Activated CD8-positive, alpha-beta memory T cell treated with anti-CD3 and anti-CD28 coated beads for 36 hours (primary cell): ENCODE results near the gene OLFML2B. TPM values are rescaled to one million over a fixed set of nuclear protein-coding genes. Genes with fewer than 3 reads are reported as not detected.

Source experiments
- CTCF ChIA-PET: fragments of 350-600 bp; sonication (Branson Sonifier 250); formaldehyde crosslinking; loops from one replicate; lab custom pipeline; 2021; ENCODE audit warnings: antibody characterized with exemption; lab: Charles Lee
- POLR2A ChIA-PET: fragments of 350-600 bp; sonication (Branson Sonifier 250); formaldehyde crosslinking; loops from one replicate; lab custom pipeline; 2021; ENCODE audit warnings: antibody characterized with exemption; lab: Charles Lee
- total RNA-seq, 2 experiments: library from RNA; stranded (reverse); gene quantifications; one replicate each; pipeline ENCODE4 v1.2.3, GENCODE V29; 2021

OLFML2B gene
- total RNA-seq, 2 experiments from 2014 or later: not detected

DNA sequence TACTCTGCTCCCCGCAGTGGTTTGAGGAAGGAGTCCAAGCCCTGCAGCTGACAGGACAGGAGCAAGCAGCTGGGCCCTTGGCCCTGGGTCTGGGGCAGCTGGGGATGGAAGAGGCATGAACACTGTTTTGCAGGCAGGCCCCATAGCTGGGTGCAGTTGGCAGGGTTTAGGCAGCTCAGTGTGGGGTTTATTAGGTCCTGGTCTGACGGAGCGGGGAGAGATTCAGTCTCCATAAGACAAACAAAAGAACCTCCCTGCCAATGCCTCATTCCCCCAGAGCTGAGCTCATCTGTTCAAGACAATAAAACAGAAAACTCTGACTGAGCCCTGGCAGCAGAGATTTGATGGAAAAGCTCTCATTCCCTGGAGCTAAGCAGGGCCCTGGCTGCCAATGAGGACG, 37.3 kb downstream of the OLFML2B start:
- CTCF ChIA-PET: no interaction called here
- POLR2A ChIA-PET: no interaction called here

DNA sequence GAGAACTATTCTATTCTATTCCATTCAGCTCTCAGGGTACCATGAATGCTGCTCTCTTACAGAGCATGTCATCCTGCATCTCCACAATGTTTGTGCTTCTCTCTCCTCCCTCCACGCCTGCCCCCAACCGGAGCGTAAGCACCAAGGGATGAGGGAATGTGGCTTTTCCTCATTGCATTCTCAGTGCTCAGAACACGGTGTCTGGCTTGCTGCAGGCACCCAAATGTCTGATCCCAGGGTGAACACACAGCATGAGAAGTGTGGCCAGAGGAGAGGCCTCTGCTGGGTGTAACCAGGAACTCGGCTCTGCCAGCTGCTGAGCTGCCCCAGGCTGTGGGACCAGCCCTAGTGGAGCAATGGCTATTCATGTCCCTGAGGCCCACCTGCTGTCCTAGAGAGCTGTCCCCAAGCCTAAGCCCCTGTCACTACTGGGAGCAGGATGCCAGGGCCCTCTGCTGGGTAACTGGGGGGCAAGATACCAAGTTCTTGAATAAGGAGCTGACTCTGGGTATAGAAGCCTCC, 38.3 kb downstream of the OLFML2B start:
- ChIA-PET POLR2A (no interaction called here), CTCF (no interaction called here)

DNA sequence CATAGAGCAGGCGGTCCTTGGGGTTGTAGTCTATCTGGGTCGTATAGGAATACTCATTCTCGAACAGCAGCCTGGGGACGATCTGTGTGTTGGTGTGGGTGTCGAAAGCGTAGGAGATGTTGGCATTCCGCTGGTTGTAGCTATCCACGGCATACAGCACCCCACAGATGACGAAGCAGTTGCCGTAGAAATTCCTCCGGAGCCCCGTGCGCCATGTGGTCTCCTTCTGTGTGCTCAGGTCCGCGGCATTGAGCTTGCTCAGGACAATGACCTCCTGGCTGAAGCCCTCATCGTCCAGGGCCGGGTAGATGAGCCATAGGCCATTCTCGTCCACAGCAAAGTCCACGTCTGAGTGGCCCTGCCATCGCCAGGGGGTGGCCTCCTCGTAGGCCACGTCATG, 39.9 kb downstream of the OLFML2B start:
- ChIA-PET POLR2A (no interaction called here), CTCF (no interaction called here)

DNA sequence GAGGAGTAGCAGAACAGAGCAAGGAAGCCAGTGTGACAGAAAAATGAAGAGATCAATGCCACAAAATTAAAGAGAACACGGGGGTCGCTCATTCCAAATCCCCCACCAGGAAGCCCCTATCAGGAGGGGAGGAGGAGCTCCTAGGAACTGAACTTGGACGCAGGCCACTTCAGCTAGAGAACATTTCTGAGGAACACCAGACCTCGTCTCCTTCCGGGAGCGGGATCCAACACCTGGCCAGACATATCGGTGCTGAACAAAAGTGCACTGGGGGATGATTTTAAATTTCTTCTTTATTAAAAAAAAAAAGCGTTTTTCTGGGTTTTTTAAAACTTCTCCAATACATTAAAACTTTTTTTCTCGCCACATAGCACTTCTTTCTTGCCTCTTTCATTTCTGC, 40.8 kb downstream of the OLFML2B start:
- CTCF ChIA-PET: no interaction called here
- POLR2A ChIA-PET: no interaction called here

DNA sequence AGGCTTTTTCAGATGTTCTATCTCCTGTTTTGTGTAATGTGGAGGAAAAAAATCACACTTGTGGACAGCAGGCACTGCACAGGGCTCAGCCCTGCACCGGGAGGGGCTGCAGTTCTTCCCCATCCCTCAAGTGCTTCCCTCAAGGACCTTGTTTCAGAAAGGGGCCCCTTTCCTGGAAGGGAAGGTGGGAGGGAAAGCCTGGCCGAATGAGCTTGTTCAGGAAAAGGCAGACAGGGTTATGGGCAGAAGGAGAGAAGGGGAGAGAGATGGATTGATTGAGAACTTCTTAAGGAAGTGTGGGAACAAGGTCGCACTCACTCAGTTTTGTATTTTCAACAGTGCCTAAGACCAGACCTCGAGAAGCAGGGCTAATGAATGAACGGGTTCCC, 41.2 kb downstream of the OLFML2B start:
- POLR2A ChIA-PET: no interaction called here
- CTCF ChIA-PET: no interaction called here

DNA sequence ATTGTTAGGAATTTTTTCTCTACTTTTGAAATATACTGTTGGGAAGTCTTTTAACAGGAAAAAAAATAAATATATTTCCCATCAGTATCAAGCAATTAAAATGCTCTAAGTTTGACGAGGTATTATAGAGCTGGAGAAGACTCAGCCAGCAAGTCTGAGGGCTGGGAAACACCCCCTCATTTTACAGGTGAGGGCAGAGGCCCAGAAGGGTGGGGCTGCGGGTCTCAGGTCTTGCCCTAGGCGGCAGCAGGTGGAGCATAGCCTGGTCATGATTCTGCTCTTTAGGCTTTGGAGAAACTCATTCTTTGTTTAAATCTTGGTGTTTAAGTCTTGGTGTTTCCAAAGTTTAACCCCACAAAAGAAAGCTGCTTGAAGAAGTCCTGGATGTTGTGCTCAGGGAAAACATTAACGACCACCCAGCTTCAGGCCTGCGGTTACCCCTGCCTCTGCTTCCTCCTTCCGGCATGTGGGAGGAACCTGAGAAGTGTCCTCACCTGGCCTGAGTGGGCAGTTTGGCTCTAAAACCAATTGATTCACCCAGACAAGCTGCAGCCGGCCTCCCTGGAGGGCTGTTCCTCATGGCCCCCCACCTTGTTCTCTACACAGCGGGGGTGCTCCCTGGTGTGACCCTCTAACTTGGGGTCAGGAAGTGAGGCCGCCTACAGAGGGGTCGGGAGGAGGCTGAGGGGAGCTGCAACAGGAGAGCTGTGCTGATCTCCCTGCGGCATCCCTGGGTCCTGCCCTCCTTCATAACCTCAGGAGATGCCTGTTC, 41.7 kb downstream of the OLFML2B start:
- CTCF ChIA-PET: no interaction called here
- POLR2A ChIA-PET: no interaction called here

DNA sequence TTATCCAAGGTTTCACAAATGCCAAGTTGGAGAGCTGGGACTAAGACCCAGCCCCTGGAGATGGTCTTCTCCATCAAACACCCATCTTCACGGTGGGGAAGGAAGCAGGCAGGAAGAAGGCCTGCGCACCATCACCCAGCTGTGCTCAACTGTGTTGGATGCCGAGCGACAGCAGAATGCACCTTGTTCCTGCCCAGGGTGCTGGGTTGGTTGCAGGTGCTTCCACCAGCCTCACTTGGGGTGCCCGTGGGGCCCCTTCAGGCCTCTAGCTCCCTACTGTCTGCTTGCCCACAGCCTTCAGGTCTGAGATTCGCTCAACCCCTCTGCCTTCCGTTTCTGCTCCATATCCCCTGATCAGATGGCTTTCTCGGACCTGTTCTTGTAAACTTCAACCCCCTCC, 42.5 kb downstream of the OLFML2B start:
- ChIA-PET CTCF (no interaction called here), POLR2A (no interaction called here)

DNA sequence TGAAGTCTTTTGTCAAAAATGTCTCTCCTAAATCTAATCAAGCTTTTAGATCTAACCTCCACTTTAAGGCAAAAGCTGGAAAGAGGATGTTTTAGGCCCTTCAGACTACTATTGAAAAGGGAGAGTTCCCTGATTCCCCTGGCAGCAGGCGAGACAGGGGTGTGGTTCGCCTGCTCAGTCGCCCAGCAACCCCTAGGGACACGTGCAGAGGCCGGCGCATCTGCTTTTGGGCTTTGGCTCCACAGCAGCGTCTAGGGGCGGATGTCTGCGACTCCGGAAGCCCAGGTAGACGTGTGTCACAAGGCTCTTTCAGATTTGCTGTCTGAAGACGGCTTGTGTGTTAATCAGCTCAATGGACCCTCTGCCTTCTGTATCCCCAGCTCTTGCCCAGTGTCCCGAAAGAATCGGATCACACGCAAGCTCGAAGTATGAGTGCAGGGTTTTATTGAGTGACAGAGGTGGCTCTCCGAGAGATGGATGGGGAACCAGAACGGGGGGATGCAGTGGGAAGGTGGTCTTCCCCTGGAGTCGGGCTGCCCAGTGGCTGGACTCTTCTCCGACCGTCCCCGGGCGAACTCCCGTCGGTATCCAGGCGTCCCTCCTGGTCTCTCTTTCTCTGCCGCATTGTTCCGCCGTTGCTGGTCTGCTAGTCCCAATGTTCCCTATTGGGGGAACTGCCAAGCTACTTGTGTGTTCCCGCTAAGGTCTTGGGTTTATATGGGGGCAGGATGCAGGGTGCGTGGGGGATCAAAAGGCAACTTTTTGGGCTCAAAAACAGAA, 45.5 kb downstream of the OLFML2B start:
- CTCF ChIA-PET: no interaction called here
- POLR2A ChIA-PET: no interaction called here

DNA sequence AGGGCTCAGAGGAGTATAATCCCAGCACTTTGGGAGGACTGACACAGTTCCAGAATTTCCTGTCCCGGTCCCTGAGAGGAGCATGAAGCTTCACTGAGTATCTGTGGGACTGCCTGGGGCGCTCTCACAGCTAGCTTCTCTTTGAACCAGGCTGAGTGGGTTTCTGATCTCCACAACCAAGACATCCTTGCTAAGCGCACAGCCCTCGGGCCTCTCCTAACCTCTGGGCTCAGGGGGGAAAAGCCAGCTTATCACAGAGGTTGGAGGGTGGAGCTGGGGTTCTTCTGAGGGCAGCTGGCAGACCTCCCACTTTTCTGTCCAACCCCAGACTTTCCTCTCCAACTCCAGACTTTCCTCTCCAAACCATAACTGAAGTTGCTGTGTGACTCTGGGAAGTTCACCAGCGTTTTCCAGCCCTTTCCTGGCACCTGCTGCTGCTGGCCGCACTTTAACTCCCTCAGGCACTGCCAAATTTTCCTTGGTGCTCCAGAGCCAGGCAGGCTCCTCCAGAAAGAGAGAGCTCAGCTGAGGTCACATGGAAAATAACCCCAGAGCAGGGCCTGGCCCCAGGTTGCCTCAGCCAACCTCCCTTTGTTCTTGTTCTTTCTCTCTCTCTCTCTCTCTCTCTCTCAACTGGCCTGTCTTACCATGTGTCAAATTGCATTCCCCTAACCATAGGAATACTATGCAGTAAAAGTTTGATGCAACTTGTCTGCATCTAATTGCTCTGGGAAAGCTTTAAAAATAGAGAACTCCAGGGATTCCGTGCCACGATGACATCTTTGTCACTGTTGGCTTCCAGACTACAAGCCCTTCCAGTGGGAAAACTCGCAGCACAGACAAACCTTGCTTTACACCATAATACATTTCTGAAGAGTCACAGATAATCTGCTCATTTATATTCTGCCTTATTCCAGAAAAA, 49.5 kb downstream of the OLFML2B start:
- POLR2A ChIA-PET: no interaction called here
- CTCF ChIA-PET: no interaction called here

DNA sequence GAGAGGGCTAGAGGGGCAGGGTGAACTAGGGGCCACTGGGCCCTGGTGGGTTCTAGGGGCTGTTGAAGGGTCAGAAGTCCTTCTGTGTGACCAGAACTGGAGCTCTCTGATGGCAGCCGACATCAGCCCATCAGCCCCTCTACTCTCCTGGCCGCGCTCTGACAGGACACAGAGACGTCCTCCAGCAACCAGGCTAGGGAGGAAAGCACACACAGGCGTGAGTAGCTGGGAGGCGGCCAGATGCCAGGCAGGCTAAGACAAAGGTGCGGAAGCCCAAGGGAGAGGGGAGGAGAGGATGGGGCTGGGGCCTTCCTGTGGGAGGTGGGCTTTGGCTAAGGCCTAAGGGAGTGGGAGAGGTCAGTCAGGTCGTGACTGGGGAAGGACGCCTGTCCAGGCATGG, 50.8 kb downstream of the OLFML2B start:
- CTCF ChIA-PET: no interaction called here
- POLR2A ChIA-PET: no interaction called here

DNA sequence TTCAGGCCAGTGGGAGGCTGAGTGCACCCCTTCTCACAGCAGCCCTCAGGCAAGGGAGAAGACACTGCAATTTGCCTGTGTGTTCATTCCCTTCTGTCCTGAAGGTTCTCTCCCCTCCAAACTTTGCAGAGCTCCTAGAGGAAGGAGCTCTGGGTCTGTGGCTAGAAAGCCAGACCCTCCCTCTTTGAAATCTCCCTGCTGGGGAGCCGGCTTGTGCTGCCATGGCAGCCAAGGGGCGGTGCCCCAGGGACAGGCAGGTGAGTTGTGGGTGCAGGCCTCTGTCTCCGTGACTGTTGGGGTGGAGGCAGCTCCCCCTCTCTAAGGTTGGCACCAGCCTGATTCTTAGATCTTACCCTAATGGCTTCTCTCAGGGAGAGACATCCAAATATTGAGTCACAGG, 53.0 kb downstream of the OLFML2B start:
- ChIA-PET CTCF (no interaction called here), POLR2A (no interaction called here)

DNA sequence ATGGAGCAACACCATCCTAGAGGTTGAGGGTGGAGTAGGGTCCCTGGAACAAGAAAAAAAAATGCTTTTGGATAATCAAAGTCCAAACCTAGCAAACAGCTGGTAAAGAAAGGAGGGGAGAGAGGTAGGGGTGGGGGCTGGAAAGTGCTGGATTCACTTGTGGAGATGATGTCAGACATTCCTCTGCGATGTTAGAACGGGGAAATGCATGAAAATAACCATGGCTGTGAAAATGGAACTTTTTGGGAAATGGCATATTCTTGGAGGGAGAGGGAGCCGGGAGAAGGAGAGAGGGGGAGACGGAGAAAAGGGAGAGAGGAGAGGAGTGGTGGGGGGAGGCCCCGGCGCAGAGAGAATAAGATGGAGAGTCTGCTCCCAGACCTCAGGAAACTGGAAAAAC, 53.6 kb downstream of the OLFML2B start:
- ChIA-PET CTCF (no interaction called here), POLR2A (no interaction called here)

DNA sequence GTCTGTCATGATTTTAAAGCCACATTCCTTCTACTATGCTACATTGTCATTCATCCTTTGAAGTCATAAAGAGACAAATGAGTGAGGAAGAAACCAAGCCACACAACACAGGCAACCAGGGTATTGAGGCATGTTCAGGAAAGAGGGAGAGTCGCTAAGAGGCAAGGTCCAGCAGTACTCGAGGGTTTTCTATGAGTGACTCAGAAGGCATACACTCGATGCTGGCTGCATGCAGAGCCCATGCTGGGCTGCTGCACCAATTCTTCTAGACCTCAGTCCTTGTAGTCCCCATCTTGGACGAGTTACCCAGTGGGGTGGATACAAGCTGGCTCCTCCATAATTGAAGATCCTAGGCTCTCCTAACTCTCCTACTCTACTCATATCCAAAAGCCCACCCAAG, 57.6 kb downstream of the OLFML2B start:
- CTCF ChIA-PET: no interaction called here
- POLR2A ChIA-PET: no interaction called here

DNA sequence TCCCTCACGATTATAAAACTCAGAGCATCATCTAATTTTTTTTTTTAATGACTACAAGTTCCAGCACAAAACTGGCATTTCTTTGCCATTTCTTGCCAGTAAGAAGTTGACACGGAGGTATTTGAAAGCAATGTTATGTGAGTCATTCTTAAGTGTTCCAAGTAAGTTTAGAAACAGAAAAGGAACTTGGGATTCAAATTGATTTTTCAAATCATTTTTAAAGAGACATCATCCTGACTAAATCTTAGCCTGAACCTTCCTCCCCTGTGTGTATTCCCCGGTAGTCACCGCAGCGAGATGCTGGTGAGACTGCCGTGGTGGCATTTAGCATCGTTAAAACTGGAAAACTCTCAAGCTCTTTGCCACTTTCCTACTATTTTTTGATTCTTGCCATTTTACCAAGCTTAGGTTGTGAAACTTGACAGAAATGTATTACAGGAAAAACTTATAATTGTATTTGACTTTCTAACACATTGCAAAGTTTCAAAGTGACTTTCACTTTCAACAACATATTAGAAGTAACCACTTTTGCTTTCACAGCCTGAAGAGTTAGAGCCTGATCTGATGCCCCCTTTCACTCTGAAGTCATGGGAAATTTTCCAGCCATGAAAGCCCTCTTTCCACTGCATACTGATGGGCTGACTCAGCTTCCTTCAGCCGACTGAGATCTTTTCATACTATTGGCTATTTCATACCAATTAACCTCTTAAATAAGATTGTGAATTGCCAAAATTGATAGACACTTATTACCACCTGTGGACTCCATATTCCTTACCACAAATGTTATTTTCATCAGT, 61.4 kb downstream of the OLFML2B start:
- ChIA-PET CTCF (no interaction called here), POLR2A (interaction anchor here (1.4 kb wide), 1 partner anchor 47 kb away, joined by 4 read pairs; no protein-coding TSS in a partner anchor)

DNA sequence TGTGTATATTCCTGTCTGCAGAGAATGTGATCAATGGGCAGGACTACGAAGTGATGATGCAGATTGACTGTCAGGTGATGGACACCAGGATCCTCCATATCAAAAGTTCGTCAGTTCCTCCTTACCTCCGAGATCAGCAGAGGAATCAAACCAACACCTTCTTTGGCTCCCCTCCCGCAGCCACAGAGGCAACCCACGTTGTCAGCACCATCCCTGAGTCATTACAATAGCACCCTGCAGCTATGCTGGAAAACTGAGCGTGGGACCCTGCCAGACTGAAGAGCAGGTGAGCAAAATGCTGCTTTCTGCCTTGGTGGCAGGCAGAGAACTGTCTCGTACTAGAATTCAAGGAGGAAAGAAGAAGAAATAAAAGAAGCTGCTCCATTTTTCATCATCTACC, 65.2 kb downstream of the OLFML2B start:
- ChIA-PET CTCF (no interaction called here), POLR2A (no interaction called here)

DNA sequence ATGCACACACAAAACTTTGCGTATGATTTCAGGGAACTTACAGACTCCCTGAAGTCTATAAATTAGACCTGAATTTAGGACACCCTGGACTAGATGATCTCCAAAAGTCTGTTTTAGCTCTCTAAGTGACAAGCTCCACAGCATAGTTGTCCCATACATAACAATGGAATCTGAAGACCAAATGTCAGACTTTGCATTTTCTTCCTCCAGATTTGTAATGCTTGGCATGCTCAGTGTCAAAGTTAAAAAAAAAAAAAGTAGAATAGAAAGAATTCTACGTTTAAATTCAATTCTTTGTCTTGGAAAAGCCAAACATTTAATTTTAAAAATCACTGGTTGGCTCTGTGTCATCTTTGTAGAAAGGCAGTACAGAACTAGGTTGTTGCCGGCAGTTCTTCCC, 66.7 kb downstream of the OLFML2B start:
- ChIA-PET POLR2A (no interaction called here), CTCF (interaction anchor here (0.8 kb wide), 1 partner anchor 13 kb away, joined by 3 read pairs; no protein-coding TSS in a partner anchor)

DNA sequence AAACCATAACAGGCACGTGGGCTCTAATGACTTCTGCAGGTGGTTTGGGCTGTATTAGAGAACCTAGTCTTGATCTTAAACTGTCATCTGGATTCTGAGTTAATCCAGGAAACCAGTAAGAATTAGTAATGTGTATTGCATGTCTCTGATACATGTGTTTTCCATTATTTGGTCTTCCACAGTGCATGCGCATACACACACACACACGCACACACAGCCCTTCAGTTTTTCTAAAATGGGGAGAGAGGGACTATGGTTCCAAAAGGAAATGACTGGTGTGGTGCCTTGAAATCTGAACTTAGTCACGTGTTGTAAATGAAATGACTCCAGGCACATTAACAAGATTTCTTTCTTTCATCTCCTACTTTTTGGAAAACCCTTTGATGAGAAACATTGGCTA, 67.6 kb downstream of the OLFML2B start:
- CTCF ChIA-PET: interaction anchor here (0.8 kb wide), 1 partner anchor 12 kb away, joined by 3 read pairs; no protein-coding TSS in a partner anchor
- POLR2A ChIA-PET: no interaction called here

DNA sequence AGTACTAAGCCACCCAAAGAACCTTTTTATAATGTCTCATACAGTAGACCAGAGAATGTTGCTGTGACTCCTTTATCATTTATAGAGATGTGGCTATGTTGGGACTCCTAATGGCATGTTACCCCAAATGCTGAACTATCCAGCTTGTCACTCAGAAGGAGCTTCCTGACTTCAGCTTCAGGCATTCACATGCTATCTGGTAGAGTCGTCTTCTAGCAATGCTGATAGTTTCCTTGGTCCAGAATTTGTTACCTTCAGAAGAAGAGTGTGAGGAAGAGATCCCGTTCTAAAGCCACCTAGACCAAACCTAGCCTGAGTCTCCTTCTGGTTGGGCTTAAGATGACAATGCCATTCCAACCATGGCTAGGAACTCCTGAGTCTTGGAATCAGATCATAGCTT, 68.1 kb downstream of the OLFML2B start:
- ChIA-PET POLR2A (no interaction called here), CTCF (no interaction called here)

DNA sequence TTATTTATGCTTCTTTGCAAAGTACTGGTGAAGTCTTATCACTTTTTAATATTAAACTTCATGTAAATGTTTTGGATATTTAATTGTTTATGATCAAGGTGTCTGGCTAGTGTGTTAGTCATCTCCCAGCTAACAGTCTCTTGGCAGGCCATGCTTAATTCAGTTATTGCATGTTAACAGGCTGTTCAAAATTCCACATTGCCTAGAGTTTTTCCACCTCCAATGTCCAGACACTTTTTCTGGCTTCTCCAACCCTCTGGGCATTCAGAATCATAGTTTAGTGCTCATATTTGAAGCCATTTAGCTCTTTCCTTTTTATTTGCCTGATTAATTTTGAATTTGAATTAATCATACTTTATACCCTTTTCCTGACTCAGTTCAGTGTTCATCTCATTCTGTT, 69.2 kb downstream of the OLFML2B start:
- POLR2A ChIA-PET: no interaction called here
- CTCF ChIA-PET: no interaction called here
